ENCODE data around the gene C13orf42.

Gene C13orf42

GRCh38 chr13:51043310-51043709 lies 67.8 kb downstream of the C13orf42 start:
- Histone ChIP-seq H3K4me3 (ENCODE audit: low read length) (no peak overlapping the region), H3K36me3 (ENCODE audit: control insufficient read depth, low read depth, low read length) (no peaks in the 10 kb centered on the region), H3K9me3 (ENCODE audit: control insufficient read depth, low read depth, low read length) (no peaks in the 10 kb centered on the region), H3K4me1 (ENCODE audit: control insufficient read depth, low read depth, low read length) (no peaks in the 10 kb centered on the region), H3K9ac (ENCODE audit: low read length) (no peak overlapping the region), H3K27me3 (ENCODE audit: control insufficient read depth, insufficient read depth, low read length) (no peaks in the 10 kb centered on the region), H3K27ac (ENCODE audit: low read length) (no peak overlapping the region)

GRCh38 chr13:51041710-51042109 lies 69.4 kb downstream of the C13orf42 start:
- no peak overlapping the region for H3K4me3 ChIP-seq (ENCODE audit: low read length)
- no peaks in the 10 kb centered on the region for H3K4me1 ChIP-seq (ENCODE audit: control insufficient read depth, low read depth, low read length)
- no peak overlapping the region for H3K9ac ChIP-seq (ENCODE audit: low read length)
- no peaks in the 10 kb centered on the region for H3K36me3 ChIP-seq (ENCODE audit: control insufficient read depth, low read depth, low read length)
- no peaks in the 10 kb centered on the region for H3K27me3 ChIP-seq (ENCODE audit: control insufficient read depth, insufficient read depth, low read length)
- H3K27ac ChIP-seq (ENCODE audit: low read length), result no peak overlapping the region
- H3K9me3 ChIP-seq (ENCODE audit: control insufficient read depth, low read depth, low read length), result no peaks in the 10 kb centered on the region

- H3K9me3 ChIP-seq (ENCODE audit: control insufficient read depth, low read depth, low read length), result no peaks in the 10 kb centered on the region
- H3K4me1 ChIP-seq (ENCODE audit: control insufficient read depth, low read depth, low read length), result no peaks in the 10 kb centered on the region
- H3K4me3 ChIP-seq (ENCODE audit: low read length), result no peak overlapping the region
- H3K27ac ChIP-seq (ENCODE audit: low read length), result no peak overlapping the region
- H3K9ac ChIP-seq (ENCODE audit: low read length), result no peak overlapping the region
- no peaks in the 10 kb centered on the region for H3K27me3 ChIP-seq (ENCODE audit: control insufficient read depth, insufficient read depth, low read length)
- H3K36me3 ChIP-seq (ENCODE audit: control insufficient read depth, low read depth, low read length), result no peaks in the 10 kb centered on the region
Measured at GRCh38 chr13:51041126-51041525, 69.9 kb downstream of the C13orf42 start.

GRCh38 chr13:51040431-51040830 lies 70.6 kb downstream of the C13orf42 start:
- no peak overlapping the region for H3K27ac ChIP-seq (ENCODE audit: low read length)
- H3K27me3 ChIP-seq (ENCODE audit: control insufficient read depth, insufficient read depth, low read length), result no peaks in the 10 kb centered on the region
- H3K4me1 ChIP-seq (ENCODE audit: control insufficient read depth, low read depth, low read length), result no peaks in the 10 kb centered on the region
- H3K4me3 ChIP-seq (ENCODE audit: low read length), result no peak overlapping the region
- H3K36me3 ChIP-seq (ENCODE audit: control insufficient read depth, low read depth, low read length), result no peaks in the 10 kb centered on the region
- H3K9ac ChIP-seq (ENCODE audit: low read length), result no peak overlapping the region
- H3K9me3 ChIP-seq (ENCODE audit: control insufficient read depth, low read depth, low read length), result no peaks in the 10 kb centered on the region

GRCh38 chr13:51036418-51036817 lies 74.7 kb downstream of the C13orf42 start:
- Histone ChIP-seq H3K9ac (ENCODE audit: low read length) (no peak overlapping the region), H3K27ac (ENCODE audit: low read length) (no peak overlapping the region), H3K27me3 (ENCODE audit: control insufficient read depth, insufficient read depth, low read length) (no peaks in the 10 kb centered on the region), H3K9me3 (ENCODE audit: control insufficient read depth, low read depth, low read length) (no peaks in the 10 kb centered on the region), H3K36me3 (ENCODE audit: control insufficient read depth, low read depth, low read length) (no peaks in the 10 kb centered on the region), H3K4me3 (ENCODE audit: low read length) (no peak overlapping the region), H3K4me1 (ENCODE audit: control insufficient read depth, low read depth, low read length) (no peaks in the 10 kb centered on the region)

- Histone ChIP-seq H3K27me3 (ENCODE audit: control insufficient read depth, insufficient read depth, low read length) (no peaks in the 10 kb centered on the region), H3K9ac (ENCODE audit: low read length) (no peak overlapping the region), H3K36me3 (ENCODE audit: control insufficient read depth, low read depth, low read length) (no peaks in the 10 kb centered on the region), H3K4me1 (ENCODE audit: control insufficient read depth, low read depth, low read length) (no peaks in the 10 kb centered on the region), H3K4me3 (ENCODE audit: low read length) (no peak overlapping the region), H3K27ac (ENCODE audit: low read length) (no peak overlapping the region), H3K9me3 (ENCODE audit: control insufficient read depth, low read depth, low read length) (no peaks in the 10 kb centered on the region)
Measured at GRCh38 chr13:51035978-51036377, 75.1 kb downstream of the C13orf42 start.

- H3K4me3 ChIP-seq (ENCODE audit: low read length), result no peak overlapping the region
- H3K9me3 ChIP-seq (ENCODE audit: control insufficient read depth, low read depth, low read length), result no peaks in the 10 kb centered on the region
- no peaks in the 10 kb centered on the region for H3K27me3 ChIP-seq (ENCODE audit: control insufficient read depth, insufficient read depth, low read length)
- no peak overlapping the region for H3K9ac ChIP-seq (ENCODE audit: low read length)
- no peaks in the 10 kb centered on the region for H3K4me1 ChIP-seq (ENCODE audit: control insufficient read depth, low read depth, low read length)
- no peaks in the 10 kb centered on the region for H3K36me3 ChIP-seq (ENCODE audit: control insufficient read depth, low read depth, low read length)
- no peak overlapping the region for H3K27ac ChIP-seq (ENCODE audit: low read length)
Measured at GRCh38 chr13:51035469-51035868, 75.6 kb downstream of the C13orf42 start.

- H3K4me3 ChIP-seq (ENCODE audit: low read length), result no peak overlapping the region
- H3K4me1 ChIP-seq (ENCODE audit: control insufficient read depth, low read depth, low read length), result no peaks in the 10 kb centered on the region
- H3K36me3 ChIP-seq (ENCODE audit: control insufficient read depth, low read depth, low read length), result no peaks in the 10 kb centered on the region
- no peaks in the 10 kb centered on the region for H3K9me3 ChIP-seq (ENCODE audit: control insufficient read depth, low read depth, low read length)
- no peak overlapping the region for H3K27ac ChIP-seq (ENCODE audit: low read length)
- no peaks in the 10 kb centered on the region for H3K27me3 ChIP-seq (ENCODE audit: control insufficient read depth, insufficient read depth, low read length)
- no peak overlapping the region for H3K9ac ChIP-seq (ENCODE audit: low read length)
Measured at GRCh38 chr13:51034906-51035305, 76.2 kb downstream of the C13orf42 start.

GRCh38 chr13:51033421-51034185 lies 77.5 kb downstream of the C13orf42 start:
- no peaks in the 10 kb centered on the region for H3K9me3 ChIP-seq (ENCODE audit: control insufficient read depth, low read depth, low read length)
- no peak overlapping the region for H3K4me3 ChIP-seq (ENCODE audit: low read length)
- no peak overlapping the region for H3K27ac ChIP-seq (ENCODE audit: low read length)
- H3K4me1 ChIP-seq (ENCODE audit: control insufficient read depth, low read depth, low read length), result no peaks in the 10 kb centered on the region
- no peaks in the 10 kb centered on the region for H3K36me3 ChIP-seq (ENCODE audit: control insufficient read depth, low read depth, low read length)
- no peak overlapping the region for H3K9ac ChIP-seq (ENCODE audit: low read length)
- no peaks in the 10 kb centered on the region for H3K27me3 ChIP-seq (ENCODE audit: control insufficient read depth, insufficient read depth, low read length)

- no peak overlapping the region for H3K4me3 ChIP-seq (ENCODE audit: low read length)
- H3K27me3 ChIP-seq (ENCODE audit: control insufficient read depth, insufficient read depth, low read length), result no peaks in the 10 kb centered on the region
- H3K36me3 ChIP-seq (ENCODE audit: control insufficient read depth, low read depth, low read length), result no peaks in the 10 kb centered on the region
- H3K9ac ChIP-seq (ENCODE audit: low read length), result no peak overlapping the region
- H3K27ac ChIP-seq (ENCODE audit: low read length), result no peak overlapping the region
- H3K4me1 ChIP-seq (ENCODE audit: control insufficient read depth, low read depth, low read length), result no peaks in the 10 kb centered on the region
- H3K9me3 ChIP-seq (ENCODE audit: control insufficient read depth, low read depth, low read length), result no peaks in the 10 kb centered on the region
Measured at GRCh38 chr13:51032831-51033230, 78.2 kb downstream of the C13orf42 start.
